B cell (primary cell): ENCODE results near the gene INSR. TPM values are rescaled to one million over a fixed set of nuclear protein-coding genes. Genes with fewer than 3 reads are reported as not detected.

Source experiments
- ATAC-seq: fragments of 200-7000 bp; cut with Tn5 transposase; one replicate; pipeline ENCODE4 v1.10.0; 2021; ENCODE audit warnings: low read depth, mild to moderate bottlenecking, moderate number of reproducible peaks, moderate library complexity
- CTCF ChIA-PET: fragments of 350-600 bp; sonication (Branson Sonifier 250); formaldehyde crosslinking; loops from one replicate; lab custom pipeline; 2021; ENCODE audit warnings: antibody characterized with exemption, inconsistent platforms; lab: Charles Lee
- POLR2A ChIA-PET: fragments of 350-600 bp; sonication (Branson Sonifier 250); formaldehyde crosslinking; loops from one replicate; lab custom pipeline; 2021; ENCODE audit warnings: antibody characterized with exemption; lab: Charles Lee
- DNase-seq: peaks from one replicate; pipeline ENCODE4 v3.0.0; 2013
- H2AFZ ChIP-seq: 2 replicates; pipeline ENCODE4 v1.6.1; 2012; ENCODE audit warnings: mild to moderate bottlenecking, low read depth, low read length; ENCODE audit not compliant: insufficient read depth, poor library complexity, severe bottlenecking
- H3K27ac ChIP-seq, 2 donors: 1 replicate in 1 of 2; 2 replicates in 1 of 2; pipeline ENCODE4 v1.5.1; 2012 to 2013; ENCODE audit warnings: low read length in 2 of 2, mild to moderate bottlenecking in 2 of 2, moderate library complexity in 1 of 2
- H3K27me3 ChIP-seq, 4 experiments: fragments of 200-600 bp in 1 of 4; sonication (generic) in 1 of 4; replicated peaks in 1 of 4; 1 replicate in 2 of 4; 2 replicates in 2 of 4; pipeline versions ENCODE4 v1.6.1 to v1.7.0; 2013 to 2016; ENCODE audit warnings: low read length in 3 of 4, mild to moderate bottlenecking in 2 of 4, mixed read lengths in 1 of 4, moderate library complexity in 1 of 4; ENCODE audit not compliant: insufficient read depth in 4 of 4, control insufficient read depth in 3 of 4; ENCODE audit errors: control extremely low read depth in 1 of 4
- H3K36me3 ChIP-seq, 2 experiments: replicated peaks in 1 of 2; 1 replicate in 1 of 2; 2 replicates in 1 of 2; pipeline versions ENCODE4 v1.6.1 to v1.7.1; 2013; ENCODE audit warnings: low read length in 1 of 2; ENCODE audit not compliant: insufficient read depth in 2 of 2, control insufficient read depth in 1 of 2; ENCODE audit errors: control extremely low read depth in 1 of 2, extremely low read depth in 1 of 2
- H3K4me1 ChIP-seq, 2 donors: fragments of 200-600 bp in 1 of 2; sonication (generic) in 1 of 2; 1 replicate in 1 of 2; 2 replicates in 1 of 2; pipeline versions ENCODE4 v1.5.1 to v1.6.1; 2013 to 2017; ENCODE audit warnings: low read length in 2 of 2; ENCODE audit not compliant: control insufficient read depth in 2 of 2, insufficient read depth in 2 of 2
- H3K4me2 ChIP-seq: replicated peaks from 2 replicates; pipeline ENCODE3; 2012; ENCODE audit warnings: mild to moderate bottlenecking, low read depth, low read length; ENCODE audit not compliant: poor library complexity, severe bottlenecking
- H3K4me3 ChIP-seq, 5 experiments: fragments of 200-600 bp in 1 of 5; sonication (generic) in 1 of 5; 1 replicate in 3 of 5; 2 replicates in 2 of 5; pipeline versions ENCODE4 v1.5.1 to v1.7.0; 2011 to 2016; ENCODE audit warnings: low read length in 4 of 5, mild to moderate bottlenecking in 4 of 5, low read depth in 2 of 5, control low read depth in 1 of 5, moderate library complexity in 1 of 5; ENCODE audit not compliant: insufficient read depth in 1 of 5; ENCODE audit errors: control extremely low read depth in 1 of 5, extremely low read depth in 1 of 5
- H3K79me2 ChIP-seq: fragments of 200-600 bp; sonication (generic); one replicate; pipeline ENCODE4 v1.6.0; 2016; ENCODE audit warnings: low read length; ENCODE audit not compliant: control insufficient read depth, insufficient read depth
- H3K9ac ChIP-seq: fragments of 200-600 bp; sonication (generic); 2 replicates; pipeline ENCODE4 v1.6.1; 2017; ENCODE audit warnings: mild to moderate bottlenecking, low read length, moderate library complexity
- H3K9me3 ChIP-seq, 3 donors: one replicate each; pipeline versions ENCODE4 v1.6.1 to v1.7.1; 2013; ENCODE audit warnings: low read length in 2 of 3; ENCODE audit not compliant: control insufficient read depth in 2 of 3, insufficient read depth in 1 of 3; ENCODE audit errors: control extremely low read depth in 1 of 3
- H4K20me1 ChIP-seq: 2 replicates; pipeline ENCODE4 v1.6.0; 2012; ENCODE audit warnings: mild to moderate bottlenecking, low read length; ENCODE audit not compliant: insufficient read depth, control insufficient read depth, poor library complexity, severe bottlenecking
- H3K27ac Mint-ChIP-seq: one replicate; pipeline ENCODE4 v1.8.0; 2021; ENCODE audit warnings: mixed read lengths
- H3K27me3 Mint-ChIP-seq: one replicate; pipeline ENCODE4 v1.8.0; 2021; ENCODE audit warnings: mixed read lengths
- H3K4me1 Mint-ChIP-seq: one replicate; pipeline ENCODE4 v1.8.0; 2021; ENCODE audit warnings: mixed read lengths
- H3K4me3 Mint-ChIP-seq: one replicate; pipeline ENCODE4 v1.8.0; 2021; ENCODE audit warnings: mixed read lengths
- H3K9me3 Mint-ChIP-seq: one replicate; pipeline ENCODE4 v1.8.0; 2022; ENCODE audit warnings: mixed read lengths; ENCODE audit not compliant: insufficient read depth
- EZH2 ChIP-seq: IDR thresholded peaks from 2 replicates; pipeline ENCODE4 v1.6.1; 2012; ENCODE audit warnings: borderline replicate concordance, low read depth, mild to moderate bottlenecking, moderate library complexity, low read length; ENCODE audit not compliant: insufficient read depth, poor library complexity, severe bottlenecking
- WGBS: methylation state at CpG from one replicate; pipeline ENCODE4 v1.1.5; 2013; ENCODE audit warnings: missing lambda C conversion rate; ENCODE audit not compliant: insufficient coverage; 5-methylcytosine and 5-hydroxymethylcytosine counted together
- intact Hi-C: fragments of 100-400 bp; cut with micrococcal nuclease; formaldehyde crosslinking; loops from one replicate; pipeline ENCODE4 v1.10.0; 2022
- polyA plus RNA-seq: library from polyadenylated mRNA; depleted of rRNA; stranded (reverse); fragments of >200 nt; gene quantifications from 2 replicates; pipeline ENCODE4 v1.2.3, GENCODE V29; 2012
- total RNA-seq, 2 donors: library from RNA; stranded (reverse); fragments of 120-200 nt in 1 of 2; gene quantifications; 1 replicate in 1 of 2; 2 replicates in 1 of 2; pipeline versions ENCODE4 v1.2.3 to v1.2.4, GENCODE V29; 2013 to 2022
- TF ChIP-seq, protein P1 (sequence below): fragments of 200-600 bp; IDR thresholded peaks from one replicate; pipeline ENCODE4 v1.8.0; 2022; ENCODE audit warnings: antibody characterized with exemption, mild to moderate bottlenecking

Gene INSR
- total and polyA plus RNA-seq, 2 donors (not counting 1 experiment from before 2014, with no cell fraction given) = 1.4 to 6.3 TPM

DNA sequence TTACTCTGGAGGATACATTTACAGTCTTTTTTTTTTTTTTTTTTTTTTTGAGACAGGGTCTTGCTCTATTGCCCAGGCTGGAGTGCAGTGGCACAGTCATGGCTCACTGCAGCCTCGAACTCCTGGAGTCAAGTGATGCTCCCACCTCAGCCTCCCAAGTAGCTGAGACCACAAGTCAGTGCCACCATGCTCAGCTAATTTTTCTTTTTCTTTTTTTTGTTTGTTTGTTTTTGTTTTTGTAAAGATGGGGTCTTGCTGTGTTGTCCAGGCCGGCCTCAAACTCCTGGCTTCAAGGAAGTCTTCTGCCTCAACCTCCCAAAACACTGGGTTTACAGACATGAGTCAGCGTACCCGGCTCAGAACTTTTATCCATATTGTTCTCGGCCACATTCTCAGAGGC lies 64.5 kb downstream of the INSR start:
- Histone ChIP-seq H3K36me3 (no peaks in the 10 kb centered on the region), H3K4me3 (no peak overlapping the region), H3K27ac (no peak overlapping the region), H3K4me1 (no peaks in the 10 kb centered on the region), H3K27me3 (no peaks in the 10 kb centered on the region), H4K20me1 (no peaks in the 10 kb centered on the region), H2AFZ (no peak overlapping the region), H3K4me2 (no peak overlapping the region), H3K9me3 (no peaks in the 10 kb centered on the region), H3K79me2 (peaks cover 4% of the 10 kb centered on the region), H3K9ac (no peak overlapping the region)
- Mint-ChIP-seq H3K4me1 (no peaks in the 10 kb centered on the region), H3K27ac (no peak overlapping the region), H3K4me3 (no peak overlapping the region), H3K27me3 (peaks cover 7% of the 10 kb centered on the region), H3K9me3 (no peaks in the 10 kb centered on the region)
- CTCF ChIA-PET = no interaction called here
- WGBS = 100% methylated on average over 3 of the region's 5 CpGs
- intact Hi-C loops = no loop called here
- TF ChIP-seq EZH2 = no peak
- TF ChIP-seq, protein P1, sequence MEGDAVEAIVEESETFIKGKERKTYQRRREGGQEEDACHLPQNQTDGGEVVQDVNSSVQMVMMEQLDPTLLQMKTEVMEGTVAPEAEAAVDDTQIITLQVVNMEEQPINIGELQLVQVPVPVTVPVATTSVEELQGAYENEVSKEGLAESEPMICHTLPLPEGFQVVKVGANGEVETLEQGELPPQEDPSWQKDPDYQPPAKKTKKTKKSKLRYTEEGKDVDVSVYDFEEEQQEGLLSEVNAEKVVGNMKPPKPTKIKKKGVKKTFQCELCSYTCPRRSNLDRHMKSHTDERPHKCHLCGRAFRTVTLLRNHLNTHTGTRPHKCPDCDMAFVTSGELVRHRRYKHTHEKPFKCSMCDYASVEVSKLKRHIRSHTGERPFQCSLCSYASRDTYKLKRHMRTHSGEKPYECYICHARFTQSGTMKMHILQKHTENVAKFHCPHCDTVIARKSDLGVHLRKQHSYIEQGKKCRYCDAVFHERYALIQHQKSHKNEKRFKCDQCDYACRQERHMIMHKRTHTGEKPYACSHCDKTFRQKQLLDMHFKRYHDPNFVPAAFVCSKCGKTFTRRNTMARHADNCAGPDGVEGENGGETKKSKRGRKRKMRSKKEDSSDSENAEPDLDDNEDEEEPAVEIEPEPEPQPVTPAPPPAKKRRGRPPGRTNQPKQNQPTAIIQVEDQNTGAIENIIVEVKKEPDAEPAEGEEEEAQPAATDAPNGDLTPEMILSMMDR = no peak
- POLR2A ChIA-PET = no interaction called here
- DNase-seq (no peak), ATAC-seq (no peak)

DNA sequence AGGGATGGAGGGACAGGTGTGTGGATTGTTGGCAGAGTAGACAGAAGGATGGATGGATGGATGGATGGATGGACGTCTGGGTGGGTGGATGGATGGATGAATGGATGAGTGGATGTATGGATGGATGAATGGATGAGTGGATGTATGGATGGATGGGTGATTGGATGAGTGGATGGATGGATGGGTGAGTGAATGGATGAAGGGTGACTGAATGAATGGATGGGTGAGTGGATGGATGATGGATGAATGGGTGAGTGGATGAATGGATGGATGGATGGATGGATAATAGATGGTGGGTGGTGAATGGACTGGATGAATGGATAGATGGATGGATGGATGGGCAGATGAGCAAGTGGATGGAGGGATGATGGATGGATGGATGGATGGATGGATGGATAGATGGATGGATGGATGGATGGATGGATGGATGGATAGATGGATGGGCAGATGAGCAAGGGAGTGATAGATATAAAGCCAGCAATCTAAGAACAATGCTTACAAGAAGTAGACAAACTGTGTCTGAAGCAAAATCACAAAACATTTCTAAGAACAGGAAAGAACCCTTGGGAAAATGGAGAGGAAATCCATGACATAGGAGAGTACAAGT lies 65.2 kb downstream of the INSR start:
- no peak for DNase-seq
- Histone ChIP-seq H3K9ac (no peak overlapping the region), H3K27ac (no peak overlapping the region), H3K36me3 (no peaks in the 10 kb centered on the region), H3K4me3 (no peak overlapping the region), H3K27me3 (no peaks in the 10 kb centered on the region), H3K4me1 (no peaks in the 10 kb centered on the region), H4K20me1 (no peaks in the 10 kb centered on the region), H3K9me3 (no peaks in the 10 kb centered on the region), H3K79me2 (peaks cover 5% of the 10 kb centered on the region), H3K4me2 (no peak overlapping the region), H2AFZ (no peak overlapping the region)
- 72% methylated on average over 1 of the region's 1 CpG for WGBS
- ATAC-seq = no peak
- intact Hi-C loops = no loop called here
- CTCF ChIA-PET = no interaction called here
- Mint-ChIP-seq H3K4me3 (no peak overlapping the region), H3K27ac (no peak overlapping the region), H3K27me3 (peaks cover 14% of the 10 kb centered on the region), H3K9me3 (no peaks in the 10 kb centered on the region), H3K4me1 (no peaks in the 10 kb centered on the region)
- POLR2A ChIA-PET = no interaction called here
- TF ChIP-seq EZH2 = no peak
- TF ChIP-seq, protein P1 = no peak
